HCT116 (cell line): ENCODE measurements around the gene PLCG2. TPM values are rescaled to one million over a fixed set of nuclear protein-coding genes. Genes with fewer than 3 reads are reported as not detected.

Experiments used
- ATAC-seq: fragments of 200-7000 bp; cut with Tn5 transposase; 2 replicates; pipeline ENCODE4 v1.9.1; 2020; ENCODE audit warnings: mild to moderate bottlenecking, moderate library complexity
- BruUV-seq: library from RNA; stranded (reverse); fragments of 400-500 nt; replicated peaks from 2 replicates; lab custom pipeline; 2021; lab: Mats Ljungman, UMichigan
- CTCF ChIA-PET: fragments of 300-600 bp; sonication (Branson Sonifier 250); formaldehyde crosslinking; loops from one replicate; lab custom pipeline; 2021; ENCODE audit warnings: antibody characterized with exemption; lab: Charles Lee
- POLR2A ChIA-PET: fragments of 300-600, 350-600 bp; sonication (Branson Sonifier 250); formaldehyde crosslinking; loops from one replicate; lab custom pipeline; 2021; ENCODE audit warnings: antibody characterized with exemption; lab: Charles Lee
- RAD21 ChIA-PET, 2 experiments: fragments of 300-600 bp; sonication (Branson Sonifier 250); formaldehyde crosslinking; loops; one replicate each; lab custom pipeline; 2023; ENCODE audit warnings: low total read pairs in 2 of 2; ENCODE audit not compliant: uncharacterized antibody in 2 of 2, unreplicated experiment in 2 of 2, low non-redundant PET in 1 of 2; lab: Charles Lee
- DNase-seq: peaks from one replicate; pipeline ENCODE4 v3.0.0-alpha.2; 2010; ENCODE audit warnings: low read depth, low spot score
- H2AFZ ChIP-seq: fragments of 200-600 bp; shearing (Covaris generic), sonication (generic); 2 replicates; pipeline ENCODE4 v1.6.1; 2017; ENCODE audit warnings: low read depth, mixed run types, mixed read lengths, antibody characterized with exemption, low read length; ENCODE audit not compliant: poor library complexity, severe bottlenecking
- H3K27ac ChIP-seq: 2 replicates; pipeline ENCODE4 v1.5.1; 2012; ENCODE audit warnings: low read depth, low read length
- H3K27me3 ChIP-seq: fragments of 200-600 bp; sonication (generic); 2 replicates; pipeline ENCODE4 v1.6.1; 2016; ENCODE audit warnings: mixed run types, low read length, mixed read lengths; ENCODE audit not compliant: insufficient read depth
- H3K36me3 ChIP-seq, 2 experiments: fragments of 200-500 bp in 1 of 2; fragments of 200-600 bp in 1 of 2; sonication (Bioruptor generic) in 1 of 2; sonication (generic) in 1 of 2; 2 replicates each; pipeline versions ENCODE4 v1.5.1 to v1.6.1; 2014 to 2016; ENCODE audit warnings: low read length in 2 of 2, inconsistent platforms in 1 of 2, mixed read lengths in 1 of 2, mixed run types in 1 of 2; ENCODE audit not compliant: insufficient read depth in 2 of 2, control insufficient read depth in 1 of 2
- H3K4me1 ChIP-seq, 2 experiments: fragments of 200-600 bp in 1 of 2; sonication (generic) in 1 of 2; 2 replicates each; pipeline versions ENCODE4 v1.5.1 to v1.6.1; 2012 to 2017; ENCODE audit warnings: low read length in 2 of 2, inconsistent platforms in 1 of 2, mild to moderate bottlenecking in 1 of 2, mixed read lengths in 1 of 2, mixed run types in 1 of 2, moderate library complexity in 1 of 2; ENCODE audit not compliant: insufficient read depth in 2 of 2, control insufficient read depth in 1 of 2
- H3K4me2 ChIP-seq: fragments of 200-600 bp; sonication (generic); 2 replicates; pipeline ENCODE4 v1.6.1; 2017; ENCODE audit warnings: mixed run types, low read length, mixed read lengths
- H3K4me3 ChIP-seq, 2 experiments: fragments of 200-600 bp in 1 of 2; sonication (generic) in 1 of 2; replicated peaks in 1 of 2; 2 replicates each; pipeline ENCODE4 v1.5.1; 2011 to 2016; ENCODE audit warnings: low read length in 2 of 2, control low read depth in 1 of 2, low read depth in 1 of 2, mild to moderate bottlenecking in 1 of 2, mixed read lengths in 1 of 2, mixed run types in 1 of 2
- H3K79me2 ChIP-seq: fragments of 200-600 bp; sonication (generic); 2 replicates; pipeline ENCODE4 v1.6.1; 2017; ENCODE audit warnings: mild to moderate bottlenecking, mixed run types, low read length, moderate library complexity, mixed read lengths; ENCODE audit not compliant: insufficient read depth
- H3K9ac ChIP-seq: fragments of 200-600 bp; sonication (generic); 2 replicates; pipeline ENCODE4 v1.6.1; 2016; ENCODE audit warnings: low read length, mixed read lengths
- H3K9me2 ChIP-seq: fragments of 200-600 bp; sonication (generic), shearing (Covaris generic); 2 replicates; pipeline ENCODE4 v1.6.1; 2017; ENCODE audit warnings: mixed run types, mild to moderate bottlenecking, moderate library complexity; ENCODE audit not compliant: insufficient read depth
- H3K9me3 ChIP-seq, 2 experiments: fragments of 200-500 bp in 1 of 2; fragments of 200-600 bp in 1 of 2; sonication (Bioruptor generic) in 1 of 2; sonication (generic) in 1 of 2; 2 replicates each; pipeline ENCODE4 v1.6.1; 2014 to 2017; ENCODE audit warnings: low read length in 2 of 2, mixed read lengths in 2 of 2, inconsistent platforms in 1 of 2, low read depth in 1 of 2, mild to moderate bottlenecking in 1 of 2, mixed run types in 1 of 2, moderate library complexity in 1 of 2; ENCODE audit not compliant: control insufficient read depth in 1 of 2, insufficient read depth in 1 of 2
- H4K20me1 ChIP-seq: fragments of 200-600 bp; sonication (generic), shearing (Covaris generic); 2 replicates; pipeline ENCODE4 v1.6.1; 2017; ENCODE audit warnings: mixed run types, mild to moderate bottlenecking, moderate library complexity; ENCODE audit not compliant: insufficient read depth
- CBX3 ChIP-seq: IDR thresholded peaks from 2 replicates; pipeline ENCODE4 v1.6.1; 2012; ENCODE audit warnings: low read depth
- CEBPB ChIP-seq: IDR thresholded peaks from 2 replicates; pipeline ENCODE4 v1.6.1; 2012; ENCODE audit warnings: low read depth
- FOSL1 ChIP-seq: IDR thresholded peaks from 2 replicates; pipeline ENCODE4 v1.6.1; 2012; ENCODE audit warnings: low read depth
- JUND ChIP-seq: IDR thresholded peaks from 2 replicates; pipeline ENCODE4 v1.6.1; 2012
- RAD21 ChIP-seq: IDR thresholded peaks from 2 replicates; pipeline ENCODE4 v1.6.1; 2012; ENCODE audit warnings: low read depth, mild to moderate bottlenecking
- ZNF274 ChIP-seq: fragments of 200-500 bp; sonication (Bioruptor generic); IDR thresholded peaks from 2 replicates; pipeline ENCODE4 v1.6.1; 2014; ENCODE audit warnings: mild to moderate bottlenecking, low read depth, low read length, inconsistent platforms
- intact Hi-C: fragments of 100-400 bp; cut with micrococcal nuclease; formaldehyde crosslinking; loops from 2 replicates; pipeline ENCODE4 v1.10.0; 2022
- total RNA-seq: library from RNA; stranded (reverse); gene quantifications from one replicate; pipeline ENCODE4 v1.2.1, GENCODE V29; 2021; ENCODE audit not compliant: unreplicated experiment
- TF ChIP-seq, protein P1 (sequence below), 3 experiments: fragments of 200-600 bp in 1 of 3; sonication (generic) in 1 of 3; IDR thresholded peaks in 2 of 3; conservative IDR thresholded peaks in 1 of 3; 2 replicates each; pipeline ENCODE4 v1.5.1; 2012 to 2017; ENCODE audit warnings: low read depth in 2 of 3, low read length in 2 of 3, antibody characterized with exemption in 1 of 3, borderline replicate concordance in 1 of 3, control low read depth in 1 of 3, mild to moderate bottlenecking in 1 of 3, mixed read lengths in 1 of 3, mixed run types in 1 of 3, moderate library complexity in 1 of 3; ENCODE audit not compliant: insufficient read depth in 1 of 3

Gene PLCG2
- total RNA-seq, 1 experiment from 2014 or later, result 31.2 TPM

DNA sequence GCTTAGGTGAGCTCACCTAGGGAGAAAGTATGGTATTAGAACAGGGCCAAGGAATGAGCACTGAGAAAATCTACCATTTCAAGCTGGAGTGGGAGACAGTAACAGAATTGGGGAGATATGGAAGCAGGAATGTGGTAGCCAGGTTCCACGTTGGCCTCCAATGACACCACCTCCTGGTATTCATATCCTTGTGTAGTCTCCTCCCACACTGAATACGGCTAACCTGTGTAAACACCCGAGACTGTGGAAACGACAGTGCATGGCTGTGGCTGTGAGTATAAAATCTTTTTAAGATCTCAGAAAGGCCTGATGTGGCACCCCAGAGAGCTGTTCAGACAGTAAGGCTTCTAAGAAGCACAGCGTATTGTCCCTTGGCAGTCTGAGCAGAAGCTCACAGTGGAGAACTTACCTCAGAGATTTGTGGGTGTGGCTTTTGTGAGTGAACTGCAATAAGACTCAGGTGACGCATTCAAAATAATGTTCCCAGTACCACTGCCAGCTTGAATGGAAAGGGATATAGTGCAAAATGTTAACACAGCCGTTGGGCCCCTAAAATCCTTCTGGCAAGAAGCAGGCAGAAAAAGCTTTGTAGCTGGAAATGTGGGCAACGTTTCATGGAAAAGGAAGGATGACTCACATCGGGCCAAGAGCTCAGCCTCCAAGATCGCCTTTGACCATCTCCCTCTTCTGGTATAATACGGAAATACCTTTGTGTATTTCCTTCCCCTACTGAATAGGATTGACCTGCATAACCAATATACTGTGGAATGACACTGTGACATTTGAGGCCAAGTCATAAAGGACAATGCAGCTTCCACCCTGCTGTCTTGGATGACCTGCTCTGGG is 217.8 kb downstream of the PLCG2 start:
- H2AFZ ChIP-seq, result no peak overlapping the region
- no peaks in the 10 kb centered on the region for H3K27me3 ChIP-seq
- peak overlapping the region in 1 of 2 experiments; percentile 5; a peak in 1 of 4 replicates for H3K4me3 ChIP-seq
- H3K9ac ChIP-seq, result 0 out of 2 replicates have a peak overlapping the region, but pooled peaks have one; percentile 1
- peak overlapping the region; percentile 57 for H3K4me2 ChIP-seq
- ChIA-PET CTCF (interaction anchor here (0.6 to 3.0 kb wide), 20 partner anchors 10 to 712 kb away, joined by 3 to 35 read pairs (median 5); partner anchors contain the start of genes MPHOSPH6 and SDR42E1), RAD21 (interaction anchor here (1.0 to 1.4 kb wide), 2 partner anchors 55 to 57 kb away, joined by 3 to 4 read pairs; no protein-coding TSS in a partner anchor)
- no peaks in the 10 kb centered on the region for H4K20me1 ChIP-seq
- peaks cover 19 to 23% of the 10 kb centered on the region in 2 experiments for H3K4me1 ChIP-seq
- peak overlapping the region; percentile 40 for H3K27ac ChIP-seq
- no peaks in the 10 kb centered on the region for H3K9me2 ChIP-seq
- no peaks in the 10 kb centered on the region for H3K79me2 ChIP-seq
- H3K36me3 ChIP-seq, result peaks cover 18 to 26% of the 10 kb centered on the region in 2 experiments; a peak in 3 of 4 replicates
- DNase-seq, result peak; percentile 60
- BruUV-seq, result no TSS peak
- no peaks in the 10 kb centered on the region for H3K9me3 ChIP-seq
- TF ChIP-seq FOSL1, result peak; percentile 70
- no peak for TF ChIP-seq ZNF274
- peak; percentile 47; the same call in 1 of the 2 replicates for TF ChIP-seq CBX3
- TF ChIP-seq RAD21, result peak; percentile 67
- TF ChIP-seq, protein P1, sequence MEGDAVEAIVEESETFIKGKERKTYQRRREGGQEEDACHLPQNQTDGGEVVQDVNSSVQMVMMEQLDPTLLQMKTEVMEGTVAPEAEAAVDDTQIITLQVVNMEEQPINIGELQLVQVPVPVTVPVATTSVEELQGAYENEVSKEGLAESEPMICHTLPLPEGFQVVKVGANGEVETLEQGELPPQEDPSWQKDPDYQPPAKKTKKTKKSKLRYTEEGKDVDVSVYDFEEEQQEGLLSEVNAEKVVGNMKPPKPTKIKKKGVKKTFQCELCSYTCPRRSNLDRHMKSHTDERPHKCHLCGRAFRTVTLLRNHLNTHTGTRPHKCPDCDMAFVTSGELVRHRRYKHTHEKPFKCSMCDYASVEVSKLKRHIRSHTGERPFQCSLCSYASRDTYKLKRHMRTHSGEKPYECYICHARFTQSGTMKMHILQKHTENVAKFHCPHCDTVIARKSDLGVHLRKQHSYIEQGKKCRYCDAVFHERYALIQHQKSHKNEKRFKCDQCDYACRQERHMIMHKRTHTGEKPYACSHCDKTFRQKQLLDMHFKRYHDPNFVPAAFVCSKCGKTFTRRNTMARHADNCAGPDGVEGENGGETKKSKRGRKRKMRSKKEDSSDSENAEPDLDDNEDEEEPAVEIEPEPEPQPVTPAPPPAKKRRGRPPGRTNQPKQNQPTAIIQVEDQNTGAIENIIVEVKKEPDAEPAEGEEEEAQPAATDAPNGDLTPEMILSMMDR (IDR thresholded peaks at IDR 0.05 in 2 of 3, conservative IDR thresholded peaks at IDR 0.05 in 1 of 3; ENCODE audit: borderline replicate concordance in 1 of 3, insufficient read depth in 1 of 3, low read depth in 2 of 3, low read length in 2 of 3), result peak; percentile 56 to 64 (median 57); a peak in 5 of 6 replicates
- TF ChIP-seq CEBPB, result no peak
- peak; percentile 70 for TF ChIP-seq JUND
- TF ChIP-seq, all 23 proteins: peak for 5
- intact Hi-C loops, result loop anchor here (1.0 kb wide), 2 partner anchors 56 to 107 kb away; no protein-coding TSS in a partner anchor
- POLR2A ChIA-PET, result interaction anchor here (0.7 to 1.5 kb wide), 4 partner anchors 10 to 20 kb away, joined by 3 to 8 read pairs (median 3); partner anchors contain the start of gene SDR42E1
- peak; percentile 88 for ATAC-seq
